Stimulated activated effector memory CD8-positive, alpha-beta T cell treated with anti-CD3 and anti-CD28 coated beads, Interleukin-12 subunit alpha, Interleukin-12 subunit beta, amount 100 ng/mL, for 72 hours (primary cell): ENCODE measurements around the gene EPHA10.
"Not testable (repeated sequence)": the region's sequence is repeated elsewhere in the genome, so short reads cannot be mapped to it uniquely, and the experiment has no call there.

ENCODE experiments used
- ATAC-seq: fragments of 150-1000 bp; cut with Tn5 transposase; 2 replicates; pipeline ENCODE4 v1.10.0; 2021
- DNase-seq, 2 donors: peaks; one replicate each; pipeline ENCODE4 v3.0.0; 2021 to 2022; ENCODE audit warnings: low spot score in 2 of 2
- H3K27ac Mint-ChIP-seq: one replicate; pipeline ENCODE4 v1.8.0; 2022; ENCODE audit warnings: mild to moderate bottlenecking, mixed read lengths
- H3K36me3 Mint-ChIP-seq: one replicate; pipeline ENCODE4 v1.8.0; 2022; ENCODE audit warnings: mild to moderate bottlenecking, mixed read lengths
- H3K4me1 Mint-ChIP-seq: one replicate; pipeline ENCODE4 v1.8.0; 2022; ENCODE audit warnings: mixed read lengths
- H3K4me3 Mint-ChIP-seq: one replicate; pipeline ENCODE4 v1.8.0; 2022; ENCODE audit warnings: mild to moderate bottlenecking, mixed read lengths
- H3K9me3 Mint-ChIP-seq: one replicate; pipeline ENCODE4 v1.8.0; 2022; ENCODE audit warnings: mixed read lengths

The EPHA10 gene

GRCh38 chr1:37755290-37755689 lies 9.6 kb downstream of the EPHA10 start:
- no peak overlapping the region for H3K27ac Mint-ChIP-seq
- no peak overlapping the region for H3K4me3 Mint-ChIP-seq
- DNase-seq (peak in 1 of 2 donors; percentile 72), ATAC-seq (peak; percentile 92)
- H3K36me3 Mint-ChIP-seq = no peaks in the 10 kb centered on the region
- no peaks in the 10 kb centered on the region for H3K9me3 Mint-ChIP-seq
- H3K4me1 Mint-ChIP-seq = peaks cover 5% of the 10 kb centered on the region

GRCh38 chr1:37753473-37754321 lies 11.2 kb downstream of the EPHA10 start:
- H3K27ac Mint-ChIP-seq = no peak overlapping the region
- no peaks in the 10 kb centered on the region for H3K36me3 Mint-ChIP-seq
- H3K4me1 Mint-ChIP-seq = peaks cover 5% of the 10 kb centered on the region
- peak overlapping the region; percentile 64 for H3K4me3 Mint-ChIP-seq
- no peaks in the 10 kb centered on the region for H3K9me3 Mint-ChIP-seq
- ATAC-seq (no peak), DNase-seq (no peak)

GRCh38 chr1:37752583-37753471 lies 12.1 kb downstream of the EPHA10 start:
- peak in 1 of 2 donors; percentile 64 for DNase-seq
- no peaks in the 10 kb centered on the region for H3K36me3 Mint-ChIP-seq
- no peak overlapping the region for H3K27ac Mint-ChIP-seq
- H3K4me1 Mint-ChIP-seq = peaks cover 5% of the 10 kb centered on the region
- no peaks in the 10 kb centered on the region for H3K9me3 Mint-ChIP-seq
- peak overlapping the region; percentile 64 for H3K4me3 Mint-ChIP-seq
- ATAC-seq = peak; percentile 44

GRCh38 chr1:37752213-37752582 lies 12.7 kb downstream of the EPHA10 start:
- peaks cover 5% of the 10 kb centered on the region for H3K4me1 Mint-ChIP-seq
- H3K4me3 Mint-ChIP-seq = peak overlapping the region; percentile 64
- H3K9me3 Mint-ChIP-seq = no peaks in the 10 kb centered on the region
- no peak for ATAC-seq
- no peak overlapping the region for H3K27ac Mint-ChIP-seq
- DNase-seq = no peak
- no peaks in the 10 kb centered on the region for H3K36me3 Mint-ChIP-seq

- ATAC-seq = no peak
- Mint-ChIP-seq H3K36me3 (no peaks in the 10 kb centered on the region), H3K4me1 (no peaks in the 10 kb centered on the region), H3K9me3 (peaks cover 3% of the 10 kb centered on the region), H3K4me3 (no peak overlapping the region), H3K27ac (no peak overlapping the region)
- DNase-seq = no peak
Observed at GRCh38 chr1:37748565-37748964, 16.4 kb downstream of the EPHA10 start.

- ATAC-seq = no peak
- Mint-ChIP-seq H3K4me3 (no peak overlapping the region), H3K36me3 (no peaks in the 10 kb centered on the region), H3K27ac (no peak overlapping the region), H3K4me1 (no peaks in the 10 kb centered on the region), H3K9me3 (peaks cover 3% of the 10 kb centered on the region)
- no peak for DNase-seq
Observed at GRCh38 chr1:37746806-37747205, 18.1 kb downstream of the EPHA10 start.

- peaks cover 1% of the 10 kb centered on the region for H3K9me3 Mint-ChIP-seq
- ATAC-seq (no peak), DNase-seq (no peak)
- no peaks in the 10 kb centered on the region for H3K4me1 Mint-ChIP-seq
- no peak overlapping the region for H3K4me3 Mint-ChIP-seq
- no peaks in the 10 kb centered on the region for H3K36me3 Mint-ChIP-seq
- H3K27ac Mint-ChIP-seq = no peak overlapping the region
Observed at GRCh38 chr1:37741662-37742061, 23.3 kb downstream of the EPHA10 start.

- H3K36me3 Mint-ChIP-seq = no peaks in the 10 kb centered on the region
- ATAC-seq = no peak
- no peak for DNase-seq
- no peak overlapping the region for H3K27ac Mint-ChIP-seq
- no peak overlapping the region for H3K4me3 Mint-ChIP-seq
- H3K9me3 Mint-ChIP-seq = no peaks in the 10 kb centered on the region
- H3K4me1 Mint-ChIP-seq = no peaks in the 10 kb centered on the region
Observed at GRCh38 chr1:37741130-37741529, 23.8 kb downstream of the EPHA10 start.

GRCh38 chr1:37739222-37739621 lies 25.7 kb downstream of the EPHA10 start:
- H3K4me3 Mint-ChIP-seq = no peak overlapping the region
- DNase-seq (no peak), ATAC-seq (peak; percentile 88)
- no peaks in the 10 kb centered on the region for H3K36me3 Mint-ChIP-seq
- H3K9me3 Mint-ChIP-seq = no peaks in the 10 kb centered on the region
- no peaks in the 10 kb centered on the region for H3K4me1 Mint-ChIP-seq
- no peak overlapping the region for H3K27ac Mint-ChIP-seq

- not testable (repeated sequence) for ATAC-seq, DNase-seq, H3K4me3 Mint-ChIP-seq, H3K9me3 Mint-ChIP-seq, H3K4me1 Mint-ChIP-seq, H3K36me3 Mint-ChIP-seq, H3K27ac Mint-ChIP-seq
Observed at GRCh38 chr1:37738619-37739018, 26.3 kb downstream of the EPHA10 start.

- H3K4me3 Mint-ChIP-seq, H3K4me1 Mint-ChIP-seq, ATAC-seq, H3K27ac Mint-ChIP-seq, H3K9me3 Mint-ChIP-seq, H3K36me3 Mint-ChIP-seq, DNase-seq: not testable (repeated sequence)
Observed at GRCh38 chr1:37737975-37738374, 26.9 kb downstream of the EPHA10 start.

GRCh38 chr1:37734629-37735591 lies 30.0 kb downstream of the EPHA10 start:
- Mint-ChIP-seq H3K27ac (no peak overlapping the region), H3K4me3 (no peak overlapping the region), H3K36me3 (no peaks in the 10 kb centered on the region), H3K4me1 (no peaks in the 10 kb centered on the region), H3K9me3 (no peaks in the 10 kb centered on the region)
- DNase-seq = no peak
- ATAC-seq = no peak

- H3K27ac Mint-ChIP-seq = no peak overlapping the region
- H3K4me1 Mint-ChIP-seq = no peaks in the 10 kb centered on the region
- ATAC-seq = no peak
- H3K4me3 Mint-ChIP-seq = no peak overlapping the region
- no peaks in the 10 kb centered on the region for H3K36me3 Mint-ChIP-seq
- DNase-seq = no peak
- no peaks in the 10 kb centered on the region for H3K9me3 Mint-ChIP-seq
Observed at GRCh38 chr1:37732111-37732780, 32.7 kb downstream of the EPHA10 start.

GRCh38 chr1:37731312-37732019 lies 33.5 kb downstream of the EPHA10 start:
- H3K27ac Mint-ChIP-seq = no peak overlapping the region
- H3K4me1 Mint-ChIP-seq = no peaks in the 10 kb centered on the region
- ATAC-seq (no peak), DNase-seq (no peak)
- no peaks in the 10 kb centered on the region for H3K9me3 Mint-ChIP-seq
- H3K36me3 Mint-ChIP-seq = no peaks in the 10 kb centered on the region
- no peak overlapping the region for H3K4me3 Mint-ChIP-seq
